HG02970 (cell line): ENCODE results near the gene PRPSAP1.

Experiments
- ATAC-seq: cut with Tn5 transposase; IDR thresholded peaks from one replicate; pipeline ENCODE4 v1.9.1; 2021; ENCODE audit warnings: mild to moderate bottlenecking, moderate library complexity, moderate number of reproducible peaks; ENCODE audit not compliant: unreplicated experiment, low FRiP score

The PRPSAP1 gene

GRCh38 chr17:76353599-76354316 is at the start of gene PRPSAP1:
PRPSAP1 (minus strand) TSS chr17:76353916; CDS start chr17:76353703, 213 bp downstream.
- peak; percentile 84 for ATAC-seq

GRCh38 chr17:76402711-76403110 is 49.0 kb upstream of the PRPSAP1 start:
- no peak for ATAC-seq

GRCh38 chr17:76399175-76400172 is 45.8 kb upstream of the PRPSAP1 start:
- no peak for ATAC-seq

- ATAC-seq: no peak
Observed at GRCh38 chr17:76398523-76399174, 44.9 kb upstream of the PRPSAP1 start.

- ATAC-seq: no peak
Observed at GRCh38 chr17:76397687-76398522, 44.2 kb upstream of the PRPSAP1 start.

GRCh38 chr17:76397184-76397583 is 43.5 kb upstream of the PRPSAP1 start:
- no peak for ATAC-seq

- ATAC-seq: no peak
Observed at GRCh38 chr17:76395980-76396379, 42.3 kb upstream of the PRPSAP1 start.

GRCh38 chr17:76394166-76394565 is 40.5 kb upstream of the PRPSAP1 start:
- ATAC-seq: no peak

- no peak for ATAC-seq
Observed at GRCh38 chr17:76391200-76391715, 37.5 kb upstream of the PRPSAP1 start.

- ATAC-seq: no peak
Observed at GRCh38 chr17:76390003-76390421, 36.3 kb upstream of the PRPSAP1 start.

- ATAC-seq: no peak
Observed at GRCh38 chr17:76388966-76389888, 35.5 kb upstream of the PRPSAP1 start.

GRCh38 chr17:76386966-76387765 is 33.5 kb upstream of the PRPSAP1 start:
- no peak for ATAC-seq

GRCh38 chr17:76385892-76386786 is 32.4 kb upstream of the PRPSAP1 start:
- ATAC-seq: no peak

- peak; percentile 4 for ATAC-seq
Observed at GRCh38 chr17:76384987-76385891, 31.5 kb upstream of the PRPSAP1 start.

GRCh38 chr17:76384222-76384986 is 30.7 kb upstream of the PRPSAP1 start, which contains the start of gene SPHK1:
SPHK1 (plus strand) TSS chr17:76384609; CDS start chr17:76385645, 1,036 bp downstream.
- peak; percentile 54 for ATAC-seq
